Prostate gland (tissue), 2 donors: ENCODE results near the gene GFRA1. TPM values are rescaled to one million over a fixed set of nuclear protein-coding genes. Genes with fewer than 3 reads are reported as not detected.
"Not testable (repeated sequence)": the region's sequence is repeated elsewhere in the genome, so short reads cannot be mapped to it uniquely, and the experiment has no call there.

Experiments
- DNase-seq: peaks from one replicate; pipeline ENCODE4 v3.0.0-alpha.2; 2019; ENCODE audit warnings: low spot score
- H3K27ac ChIP-seq, 2 donors: fragments of 200-600 bp; sonication (generic); 2 replicates each; pipeline ENCODE4 v1.5.1; 2017 to 2019
- H3K27me3 ChIP-seq: fragments of 200-600 bp; sonication (generic); replicated peaks from 2 replicates; pipeline ENCODE4 v1.5.1; 2019; ENCODE audit not compliant: insufficient read depth
- H3K36me3 ChIP-seq, 2 donors: fragments of 200-600 bp; sonication (generic); 1 replicate in 1 of 2; 2 replicates in 1 of 2; pipeline versions ENCODE4 v1.5.1 to v1.8.1; 2017 to 2019
- H3K4me1 ChIP-seq: fragments of 200-600 bp; sonication (generic); replicated peaks from 2 replicates; pipeline ENCODE4 v1.5.1; 2019
- H3K4me3 ChIP-seq, 2 donors: fragments of 200-600 bp; sonication (generic); 2 replicates each; pipeline ENCODE4 v1.5.1; 2017 to 2019
- H3K9me3 ChIP-seq: fragments of 200-600 bp; sonication (generic); 2 replicates; pipeline ENCODE4 v1.5.1; 2017
- POLR2A ChIP-seq: fragments of 450-650 bp; IDR thresholded peaks from one replicate; pipeline ENCODE4 v1.6.1; 2016; ENCODE audit warnings: antibody characterized with exemption, mild to moderate bottlenecking
- POLR2AphosphoS5 ChIP-seq: sonication (generic); formaldehyde crosslinking; IDR thresholded peaks from one replicate; pipeline ENCODE4 v1.6.1; 2017; ENCODE audit warnings: antibody characterized with exemption
- WGBS: methylation state at CpG from one replicate; pipeline ENCODE4 v1.1.5; 2018; 5-methylcytosine and 5-hydroxymethylcytosine counted together
- intact Hi-C: fragments of 100-400 bp; cut with DNase I; formaldehyde crosslinking; loops from one replicate; pipeline ENCODE4 v1.14.2; 2022
- total RNA-seq, 2 donors: library from RNA; depleted of rRNA; stranded (reverse); fragments of >200 nt; gene quantifications; one replicate each; pipeline ENCODE4 v1.1.0, GENCODE V29; 2016
- TF ChIP-seq, protein P1 (sequence below), 4 experiments: fragments of 200-600 bp in 2 of 4; fragments of 450-650 bp in 2 of 4; sonication (generic) in 2 of 4; IDR thresholded peaks; 1 replicate in 3 of 4; 2 replicates in 1 of 4; pipeline ENCODE4 v1.5.1; 2016 to 2019; ENCODE audit warnings: antibody characterized with exemption in 4 of 4, mild to moderate bottlenecking in 2 of 4, moderate library complexity in 2 of 4

Gene GFRA1
- total RNA-seq, 2 donors from 2014 or later, result 5.1 to 14.5 TPM

DNA sequence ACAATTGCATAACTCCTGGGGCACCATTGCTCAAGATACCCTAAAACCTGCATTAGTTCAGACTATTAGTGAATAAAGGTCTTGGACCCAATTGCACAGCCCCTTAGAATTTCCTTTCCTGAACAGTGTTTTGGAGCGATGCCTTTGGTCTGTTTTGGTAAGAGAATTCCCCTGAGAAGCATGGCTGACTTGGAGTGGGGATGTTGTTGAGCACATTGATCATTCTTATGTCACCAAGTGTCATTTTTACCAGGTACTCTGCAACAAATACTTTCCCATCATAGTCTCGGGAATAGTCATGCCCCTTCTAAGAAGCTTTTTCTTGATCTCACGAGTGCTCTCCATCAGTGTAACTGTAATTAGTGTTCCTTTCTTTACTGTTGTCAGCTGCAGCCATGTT, 229.7 kb downstream of the GFRA1 start:
- WGBS, result 97% methylated on average over 3 of the region's 3 CpGs
- H3K27me3 ChIP-seq, result no peaks in the 10 kb centered on the region
- intact Hi-C loops, result no loop called here
- no peak overlapping the region for H3K4me3 ChIP-seq
- H3K4me1 ChIP-seq, result no peaks in the 10 kb centered on the region
- H3K9me3 ChIP-seq, result no peaks in the 10 kb centered on the region
- no peak overlapping the region for H3K27ac ChIP-seq
- no peaks in the 10 kb centered on the region for H3K36me3 ChIP-seq
- no peak for DNase-seq
- TF ChIP-seq POLR2A (no peak), POLR2AphosphoS5 (no peak)

- no peak for DNase-seq
- Histone ChIP-seq H3K36me3 (no peaks in the 10 kb centered on the region), H3K4me1 (no peaks in the 10 kb centered on the region), H3K9me3 (no peaks in the 10 kb centered on the region), H3K27ac (no peak overlapping the region), H3K4me3 (no peak overlapping the region), H3K27me3 (no peaks in the 10 kb centered on the region)
- intact Hi-C loops, result no loop called here
- no peak for TF ChIP-seq POLR2AphosphoS5
- TF ChIP-seq POLR2A, result no peak
- TF ChIP-seq, protein P1, sequence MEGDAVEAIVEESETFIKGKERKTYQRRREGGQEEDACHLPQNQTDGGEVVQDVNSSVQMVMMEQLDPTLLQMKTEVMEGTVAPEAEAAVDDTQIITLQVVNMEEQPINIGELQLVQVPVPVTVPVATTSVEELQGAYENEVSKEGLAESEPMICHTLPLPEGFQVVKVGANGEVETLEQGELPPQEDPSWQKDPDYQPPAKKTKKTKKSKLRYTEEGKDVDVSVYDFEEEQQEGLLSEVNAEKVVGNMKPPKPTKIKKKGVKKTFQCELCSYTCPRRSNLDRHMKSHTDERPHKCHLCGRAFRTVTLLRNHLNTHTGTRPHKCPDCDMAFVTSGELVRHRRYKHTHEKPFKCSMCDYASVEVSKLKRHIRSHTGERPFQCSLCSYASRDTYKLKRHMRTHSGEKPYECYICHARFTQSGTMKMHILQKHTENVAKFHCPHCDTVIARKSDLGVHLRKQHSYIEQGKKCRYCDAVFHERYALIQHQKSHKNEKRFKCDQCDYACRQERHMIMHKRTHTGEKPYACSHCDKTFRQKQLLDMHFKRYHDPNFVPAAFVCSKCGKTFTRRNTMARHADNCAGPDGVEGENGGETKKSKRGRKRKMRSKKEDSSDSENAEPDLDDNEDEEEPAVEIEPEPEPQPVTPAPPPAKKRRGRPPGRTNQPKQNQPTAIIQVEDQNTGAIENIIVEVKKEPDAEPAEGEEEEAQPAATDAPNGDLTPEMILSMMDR (IDR thresholded peaks at IDR 0.05), result no peak
- WGBS, result 94% methylated on average over 4 of the region's 4 CpGs
Measured at GRCh38 chr10:116041948-116042347, 231.1 kb downstream of the GFRA1 start.

GRCh38 chr10:116039612-116040011, 233.4 kb downstream of the GFRA1 start:
- Histone ChIP-seq H3K27ac (no peak overlapping the region), H3K4me3 (no peak overlapping the region), H3K9me3 (no peaks in the 10 kb centered on the region), H3K27me3 (no peaks in the 10 kb centered on the region), H3K4me1 (no peaks in the 10 kb centered on the region), H3K36me3 (no peaks in the 10 kb centered on the region)
- DNase-seq, result no peak
- TF ChIP-seq, protein P1 (IDR thresholded peaks at IDR 0.05), result no peak
- TF ChIP-seq POLR2AphosphoS5, result no peak
- no peak for TF ChIP-seq POLR2A
- 82% methylated on average over 6 of the region's 6 CpGs for WGBS
- intact Hi-C loops, result no loop called here

- Histone ChIP-seq H3K9me3 (no peaks in the 10 kb centered on the region), H3K27ac (no peak overlapping the region), H3K27me3 (no peaks in the 10 kb centered on the region), H3K4me1 (no peaks in the 10 kb centered on the region), H3K36me3 (no peaks in the 10 kb centered on the region), H3K4me3 (no peak overlapping the region)
- TF ChIP-seq, protein P1 (IDR thresholded peaks at IDR 0.05), result no peak
- TF ChIP-seq POLR2AphosphoS5, result peak; percentile 74
- DNase-seq, result peak; percentile 78
- 25% methylated on average over 3 of the region's 3 CpGs for WGBS
- intact Hi-C loops, result no loop called here
Measured at GRCh38 chr10:116038259-116038658, 234.7 kb downstream of the GFRA1 start.

DNA sequence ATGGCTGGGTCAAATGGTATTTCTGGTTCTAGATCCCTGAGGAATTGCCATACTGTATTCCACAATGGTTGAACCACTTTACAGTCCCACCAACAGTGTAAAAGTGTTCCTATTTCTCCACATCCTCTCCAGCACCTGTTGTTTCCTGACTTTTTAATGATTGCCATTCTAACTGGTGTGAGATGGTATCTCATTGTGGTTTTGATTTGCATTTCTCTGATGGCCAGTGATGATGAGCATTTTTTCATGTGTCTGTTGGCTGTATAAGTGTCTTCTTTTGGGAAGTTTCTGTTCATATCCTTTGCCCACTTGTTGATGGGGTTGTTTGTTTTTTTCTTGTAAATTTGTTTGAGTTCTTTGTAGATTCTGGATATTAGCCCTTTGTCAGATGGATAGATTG, 237.6 kb downstream of the GFRA1 start:
- H3K4me1 ChIP-seq, H3K4me3 ChIP-seq, H3K27me3 ChIP-seq, DNase-seq, H3K9me3 ChIP-seq, H3K36me3 ChIP-seq, intact Hi-C loops, H3K27ac ChIP-seq: not testable (repeated sequence)

DNA sequence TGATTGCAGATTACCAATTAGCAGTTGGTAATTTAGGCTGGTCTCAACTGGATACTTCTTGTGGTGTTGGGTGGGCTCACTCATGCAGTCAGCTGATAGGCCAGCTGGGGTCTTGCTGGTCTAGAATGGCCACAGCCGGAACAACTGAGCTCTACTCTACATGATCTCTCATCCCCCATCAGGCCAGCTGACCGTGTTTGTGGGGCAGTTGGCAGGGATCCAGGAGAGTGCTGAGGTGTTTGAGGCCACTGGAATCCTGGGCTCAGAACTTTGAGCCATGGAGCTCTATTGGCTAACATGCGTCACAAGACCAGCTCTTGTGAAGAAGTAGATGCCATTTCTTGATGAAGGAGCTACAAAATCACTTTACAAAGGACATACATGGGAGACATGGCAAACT, 242.4 kb downstream of the GFRA1 start:
- no peaks in the 10 kb centered on the region for H3K36me3 ChIP-seq
- intact Hi-C loops, result no loop called here
- no peak overlapping the region for H3K27ac ChIP-seq
- no peak overlapping the region for H3K4me3 ChIP-seq
- no peak for DNase-seq
- H3K27me3 ChIP-seq, result no peaks in the 10 kb centered on the region
- no peaks in the 10 kb centered on the region for H3K9me3 ChIP-seq
- TF ChIP-seq, protein P1 (IDR thresholded peaks at IDR 0.05), result no peak
- TF ChIP-seq POLR2A (no peak), POLR2AphosphoS5 (no peak)
- 48% methylated on average over 3 of the region's 3 CpGs for WGBS
- H3K4me1 ChIP-seq, result no peaks in the 10 kb centered on the region
